ENCODE data around the gene RAB26. TPM values are rescaled to one million over a fixed set of nuclear protein-coding genes. Genes with fewer than 3 reads are reported as not detected.

Gene RAB26
- total and polyA plus RNA-seq, 2 of the 13 experiments (the other 11 are each of a cell fraction or from before 2014, with no cell fraction given) = 0.86 to 3.6 TPM

- intact Hi-C loops (cut with micrococcal nuclease; ENCODE audit: unreplicated experiment) = no loop called here
- FAIRE-seq = no peak
- CTCF ChIA-PET (ENCODE audit: low intra/inter-chr PET ratio, low total read pairs) = no interaction called here
- no peaks in the 10 kb centered on the region for H3K79me2 ChIP-seq (ENCODE audit: insufficient read depth, low read length)
- BruUV-seq (replicated peaks) = no TSS peak
- H3K27me3 ChIP-seq (ENCODE audit: control insufficient read depth in 1 of 2, insufficient read depth in 2 of 2, low read length in 2 of 2) = no peaks in the 10 kb centered on the region
- no peak overlapping the region for H3K4me2 ChIP-seq (ENCODE audit: low read depth, low read length)
- no peaks in the 10 kb centered on the region for H3K9me3 ChIP-seq (ENCODE audit: low read length)
- no peak for ATAC-seq
- peaks cover 19 to 46% of the 10 kb centered on the region in 2 experiments; a peak in 3 of 5 replicates for H3K36me3 ChIP-seq (replicated peaks in 1 of 2; ENCODE audit: control insufficient read depth in 1 of 2, insufficient read depth in 2 of 2, low read length in 2 of 2)
- no peaks in the 10 kb centered on the region for H4K20me1 ChIP-seq (ENCODE audit: insufficient read depth, low read length)
- no peak for DNase-seq (ENCODE audit: low spot score)
- POLR2A ChIA-PET = no interaction called here
- H2AFZ ChIP-seq (ENCODE audit: low read length) = no peak overlapping the region
- in situ Hi-C loops (cut with HindIII; ENCODE audit: extremely low pct_ligation_motif_present, low pct_unique_long_range_greater_than_20kb) = no loop called here
- WGBS (ENCODE audit: low lambda C conversion rate) = 98% methylated on average over 10 of the region's 28 CpGs
- H3K27ac ChIP-seq (ENCODE audit: extremely low read length, insufficient read depth, low read length) = no peak overlapping the region
- no peak overlapping the region for H3K4me3 ChIP-seq (replicated peaks in 1 of 3; ENCODE audit: insufficient read depth in 1 of 3, low read depth in 2 of 3, low read length in 3 of 3)
- TF ChIP-seq RBM22 (optimal IDR thresholded peaks at IDR 0.05; ENCODE audit: low read length) = peak; percentile 30
- TF ChIP-seq AGO2 (optimal IDR thresholded peaks at IDR 0.05; ENCODE audit: low read depth, low read length) = peak; percentile 50
- 0 out of 2 replicates have a peak, but pooled peaks have one; percentile 5 for TF ChIP-seq ZNF687 (CRISPR knock-in tag; IDR thresholded peaks at IDR 0.05)
- 0 out of 2 replicates have a peak, but pooled peaks have one; percentile 66 for TF ChIP-seq HNRNPL (IDR thresholded peaks at IDR 0.05; ENCODE audit: low read depth, low read length)
- TF ChIP-seq TGIF2 (CRISPR knock-in tag; IDR thresholded peaks at IDR 0.05) = no peak
- H3K9ac ChIP-seq (ENCODE audit: insufficient read depth, low read depth, low read length) = no peak overlapping the region
- no peaks in the 10 kb centered on the region for H3K4me1 ChIP-seq (ENCODE audit: insufficient read depth, low read length)
These were observed 23.3 kb downstream of the RAB26 start for GRCh38 chr16:2171601-2172178.
